Adipose tissue (tissue), 3 donors: Measurements from ENCODE around the gene SURF6. TPM values are rescaled to one million over a fixed set of nuclear protein-coding genes. Genes with fewer than 3 reads are reported as not detected.
"Not testable (repeated sequence)": the region's sequence is repeated elsewhere in the genome, so short reads cannot be mapped to it uniquely, and the experiment has no call there.

ENCODE experiments used
- H3K27ac ChIP-seq: one replicate; pipeline ENCODE4 v1.5.1; 2013; ENCODE audit warnings: low read depth, low read length
- WGBS, 3 donors: extraction: QIAGEN DNeasy Blood & Tissue Kit; methylation state at CpG; one replicate each; pipeline ENCODE4 v1.1.7; 2013; 5-methylcytosine and 5-hydroxymethylcytosine counted together
- polyA plus RNA-seq, 3 donors: library from polyadenylated mRNA; stranded (reverse); fragments of 200-250 nt; gene quantifications; one replicate each; pipeline ENCODE4 v1.2.3, GENCODE V29; 2013
- donor health status: healthy with polysubstance abuse.
- donor health status: Bipolar disorder and iron deficiency.
- donor health status: healthy.

The SURF6 gene
- polyA plus RNA-seq, 3 donors, result 14.1 to 21.7 (median 14.1) TPM

DNA sequence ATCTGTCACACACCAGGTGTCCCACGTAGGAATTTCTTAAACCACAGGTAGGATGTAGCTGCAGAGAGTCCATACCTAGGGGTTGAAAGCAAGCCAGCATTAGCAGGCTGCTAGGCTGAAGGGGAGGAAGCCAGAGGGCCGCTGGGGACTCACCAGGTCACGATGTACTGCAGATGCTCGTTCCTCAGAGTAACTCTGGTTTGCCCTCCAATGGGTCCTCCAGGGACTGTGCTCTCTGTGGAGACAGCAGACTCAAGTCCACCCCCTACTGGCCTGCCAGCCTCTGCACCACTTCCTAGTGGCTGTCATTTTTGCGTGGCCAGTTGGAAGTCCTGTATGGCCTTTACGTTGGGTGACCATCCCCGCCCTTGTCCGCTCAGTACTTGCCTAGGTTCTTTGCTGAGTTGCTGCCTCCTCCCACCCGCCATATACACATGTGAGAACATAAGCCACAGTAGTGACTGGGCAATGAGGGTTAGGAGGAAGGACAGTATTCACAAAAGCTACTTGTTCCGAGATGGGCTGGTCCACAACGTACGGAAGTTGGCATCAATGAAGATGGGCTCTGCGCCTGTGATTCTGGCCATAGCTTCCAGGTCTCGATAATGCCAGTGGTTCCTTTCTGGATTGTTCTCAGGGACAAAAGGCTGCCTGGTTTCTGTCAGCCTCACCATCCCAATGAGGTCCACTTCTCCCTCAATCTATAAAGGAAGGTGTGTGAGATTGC, 16.1 kb upstream of the SURF6 start:
- no peak overlapping the region for H3K27ac ChIP-seq
- 75 to 80% (median 76%) methylated on average over 14 of the region's 14 CpGs for WGBS, 3 donors

DNA sequence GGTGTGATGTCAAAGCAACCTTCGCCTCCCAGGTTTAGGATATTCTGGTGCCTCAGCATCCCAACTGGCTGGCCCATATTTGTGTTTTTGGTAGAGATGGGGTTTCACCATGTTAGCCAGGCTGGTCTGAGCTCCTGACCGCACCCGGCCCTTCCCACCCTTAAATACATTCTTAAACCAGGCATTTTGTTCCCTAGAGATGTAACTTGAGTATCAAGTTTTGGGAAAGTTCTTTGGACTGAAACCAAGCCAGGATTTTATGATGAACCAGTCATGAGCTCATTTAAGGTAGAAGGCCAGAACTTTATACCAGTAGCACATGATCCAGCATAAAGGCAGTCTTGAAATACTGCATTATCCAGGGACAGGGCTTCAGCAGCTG, 15.5 kb upstream of the SURF6 start:
- H3K27ac ChIP-seq, result no peak overlapping the region
- 78 to 90% (median 85%) methylated on average over 3 of the region's 3 CpGs for WGBS, 3 donors

DNA sequence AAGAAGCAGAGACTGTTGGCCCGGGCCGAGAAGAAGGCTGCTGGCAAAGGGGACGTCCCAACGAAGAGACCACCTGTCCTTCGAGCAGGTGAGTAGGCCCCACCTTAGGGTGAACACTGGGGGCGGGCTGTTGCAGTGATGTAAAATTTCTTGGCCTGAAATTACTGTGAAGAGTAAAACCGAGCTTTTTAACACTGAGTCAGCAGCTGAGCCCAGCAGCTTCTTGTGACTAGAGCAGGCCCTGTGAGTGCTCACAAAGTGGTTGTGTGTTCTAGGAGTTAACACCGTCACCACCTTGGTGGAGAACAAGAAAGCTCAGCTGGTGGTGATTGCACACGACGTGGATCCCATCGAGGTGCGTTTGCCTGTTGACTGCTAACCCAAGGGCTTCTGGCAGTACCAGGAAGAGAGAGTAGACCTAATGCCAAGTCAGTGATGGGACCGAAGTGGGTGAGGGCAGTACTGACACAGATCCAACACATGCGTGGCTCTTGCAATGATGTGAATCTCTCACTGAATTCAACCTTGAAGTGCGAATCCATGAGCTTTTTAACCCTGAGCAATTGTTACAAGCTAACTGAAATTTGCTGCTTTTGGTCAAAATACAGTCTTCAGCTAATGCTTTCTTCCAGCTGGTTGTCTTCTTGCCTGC, 14.1 kb upstream of the SURF6 start:
- WGBS, 3 donors, result 79 to 87% (median 84%) methylated on average over 15 of the region's 15 CpGs

DNA sequence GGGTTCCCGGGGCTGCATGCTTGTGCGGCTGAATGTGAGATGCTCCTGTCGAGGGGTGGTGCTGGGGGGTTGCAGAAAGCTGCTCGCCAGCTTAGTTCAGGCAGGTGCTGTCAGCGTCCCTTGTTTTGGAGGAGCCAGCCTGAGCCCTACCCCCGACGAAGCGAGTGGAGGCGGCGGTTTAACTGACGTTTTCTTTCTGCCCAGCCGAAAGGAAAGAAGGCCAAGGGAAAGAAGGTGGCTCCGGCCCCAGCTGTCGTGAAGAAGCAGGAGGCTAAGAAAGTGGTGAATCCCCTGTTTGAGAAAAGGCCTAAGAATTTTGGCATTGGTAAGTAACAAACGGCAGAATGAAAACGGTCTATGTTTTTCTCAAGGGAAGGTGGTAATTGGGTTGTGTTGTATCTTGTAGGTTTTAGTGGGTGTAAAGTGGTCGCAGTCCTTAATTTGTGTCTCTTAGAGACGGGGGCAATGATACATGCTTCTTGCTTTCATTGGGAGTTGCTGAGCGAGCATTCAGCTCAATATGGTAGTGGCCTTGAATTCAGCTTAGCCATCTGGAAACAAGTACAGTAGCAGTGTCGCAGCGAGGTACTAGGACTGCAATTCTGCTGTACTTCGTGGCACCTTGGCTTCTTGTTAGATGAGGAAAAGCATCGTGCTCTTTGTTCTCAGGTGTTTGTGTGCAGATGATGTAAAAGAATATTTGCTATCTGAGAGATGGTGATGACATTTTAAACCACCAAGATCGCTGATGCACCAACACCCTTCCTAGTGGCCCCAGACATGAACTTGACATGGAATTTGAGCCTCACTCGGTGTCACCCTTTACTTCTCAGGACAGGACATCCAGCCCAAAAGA, 13.0 kb upstream of the SURF6 start:
- WGBS, 3 donors, result 10 to 20% (median 20%) methylated on average over 25 of the region's 25 CpGs
- H3K27ac ChIP-seq, result no peak overlapping the region

More for the DNA sequence above, 14.1 kb upstream of the SURF6 start:
- no peak overlapping the region for H3K27ac ChIP-seq

DNA sequence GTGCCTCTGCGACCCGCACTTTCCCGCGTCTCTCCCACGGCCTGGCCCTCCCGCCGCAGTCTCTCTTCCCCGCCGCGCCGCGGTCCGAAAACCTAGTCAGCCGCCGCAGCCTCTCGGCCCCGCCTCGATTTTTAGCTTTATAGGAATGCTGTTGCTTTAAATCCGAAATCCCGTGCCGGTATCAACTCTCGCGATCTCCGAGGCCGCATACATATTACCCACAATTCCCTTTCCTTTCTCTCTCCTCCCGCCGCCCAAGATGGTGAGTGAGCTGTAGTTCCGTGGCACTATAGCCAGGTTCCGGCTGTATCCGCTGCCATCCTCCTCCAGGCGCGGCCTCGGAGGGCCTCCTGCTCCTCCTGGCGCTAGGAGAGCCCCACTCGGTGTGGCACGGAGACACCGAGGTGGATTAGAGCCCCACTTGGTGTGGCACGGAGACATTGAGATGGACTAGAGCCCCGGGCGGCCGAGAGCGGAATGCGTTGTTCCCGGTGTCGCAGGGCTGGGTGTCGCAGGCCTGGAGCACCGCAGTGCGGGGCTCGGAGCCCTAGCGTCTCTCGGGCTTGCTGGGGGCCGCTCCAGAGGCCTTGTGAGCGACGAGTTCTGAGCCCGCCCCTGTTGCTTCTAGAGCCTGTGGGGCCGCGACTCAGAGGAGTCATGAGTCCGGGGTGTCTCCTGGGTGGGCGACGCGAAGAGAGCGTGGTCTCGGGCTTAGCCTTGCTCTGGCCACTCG, 12.2 kb upstream of the SURF6 start, which contains the start of the genes MED22 and RPL7A:
TSS of gene MED22 (minus strand) at position 147 of the 733 bp plus-strand sequence. CDS start 1,469 bp downstream, outside the sequence.
TSS of gene RPL7A (plus strand) at position 234 of the 733 bp plus-strand sequence. CDS start at position 260, 26 bp downstream.
- 0% methylated on average over 60 to 64 of the region's 64 CpGs for WGBS, 3 donors
- no peak within 1 kb of the TSS for H3K27ac ChIP-seq

DNA sequence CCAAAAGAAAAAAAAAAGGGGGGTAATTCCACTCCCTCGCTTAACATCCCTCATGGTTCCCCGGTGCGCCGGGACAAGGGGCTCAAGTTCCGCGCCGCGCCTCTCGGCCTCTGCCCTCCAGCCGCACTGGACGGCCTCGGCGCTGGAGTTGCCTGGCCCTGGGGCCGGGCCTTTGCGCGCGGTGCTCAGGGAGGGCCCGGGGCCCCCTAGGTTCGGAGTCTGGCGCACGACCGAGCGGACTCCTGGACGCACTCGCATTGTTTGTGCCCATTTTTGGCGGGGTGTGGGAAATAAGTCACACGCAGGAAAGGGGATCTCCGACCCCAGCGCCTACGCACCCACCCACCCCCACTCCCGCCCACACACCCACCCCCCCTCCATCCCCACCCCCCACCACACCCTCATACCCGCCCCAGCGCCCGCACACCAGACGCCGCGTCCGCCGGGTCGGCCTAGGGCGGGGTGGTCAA, 11.6 kb upstream of the SURF6 start:
- 0 to 1% (median 0%) methylated on average over 34 to 41 of the region's 41 CpGs for WGBS, 3 donors
- no peak overlapping the region for H3K27ac ChIP-seq

DNA sequence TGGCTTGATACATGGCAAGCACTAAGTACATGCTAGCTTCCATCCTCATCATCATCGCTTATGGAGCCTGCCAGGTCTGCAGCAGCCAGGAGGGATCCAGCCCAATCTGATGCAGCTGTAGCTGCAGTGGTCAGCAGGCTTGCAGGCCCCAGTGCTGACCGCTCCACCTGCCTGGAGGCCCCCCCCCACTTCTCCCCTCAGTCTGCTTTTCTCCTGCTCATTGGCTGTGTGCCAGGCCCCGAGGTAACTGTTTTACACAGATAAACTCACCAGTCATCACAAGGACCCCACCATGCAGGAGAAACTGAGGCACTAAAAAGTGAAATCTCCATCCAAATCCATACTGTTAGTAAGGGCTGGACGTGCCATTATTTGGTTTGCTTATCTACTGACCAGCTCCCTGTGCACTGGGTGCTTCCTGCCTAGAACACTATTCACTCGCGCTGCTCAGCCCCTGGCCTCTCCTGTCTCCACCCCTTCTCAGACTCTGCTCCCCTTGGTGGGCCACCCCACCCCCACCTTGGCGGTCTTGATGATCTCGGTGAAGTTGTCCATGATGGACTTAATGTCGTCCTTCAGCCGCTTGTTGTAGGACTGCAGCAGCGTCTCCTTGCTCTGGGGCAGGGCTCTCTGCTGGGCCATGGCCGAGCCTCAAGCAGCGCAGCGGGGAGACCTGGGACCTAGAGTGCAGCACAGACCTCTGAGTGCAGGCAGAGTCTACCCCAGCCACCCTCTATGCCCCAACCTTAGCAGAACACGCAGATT, 10.2 kb upstream of the SURF6 start:
- H3K27ac ChIP-seq, result no peak overlapping the region
- 69 to 76% (median 70%) methylated on average over 15 of the region's 15 CpGs for WGBS, 3 donors

DNA sequence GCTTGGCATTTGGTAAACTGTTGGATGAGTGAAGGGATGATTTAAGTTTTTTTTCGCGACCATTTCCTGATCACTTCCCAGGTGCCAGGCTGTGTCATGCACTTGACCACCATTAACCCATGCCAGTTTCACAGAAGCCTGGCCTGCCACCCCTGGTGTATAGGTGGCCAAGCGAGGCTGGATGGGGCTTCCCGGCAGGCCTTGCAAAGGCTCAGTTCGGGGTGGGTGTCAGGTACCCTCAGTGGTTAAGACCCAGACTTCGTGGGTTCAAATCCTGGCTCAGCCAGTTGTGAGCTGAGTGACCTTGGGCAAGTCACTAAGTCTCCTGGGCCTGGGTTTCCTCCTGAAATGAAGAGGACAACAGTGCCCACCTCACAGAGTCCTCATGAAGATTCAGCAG, 9.6 kb upstream of the SURF6 start:
- 91 to 95% (median 93%) methylated on average over 6 of the region's 6 CpGs for WGBS, 3 donors
- H3K27ac ChIP-seq, result no peak overlapping the region

DNA sequence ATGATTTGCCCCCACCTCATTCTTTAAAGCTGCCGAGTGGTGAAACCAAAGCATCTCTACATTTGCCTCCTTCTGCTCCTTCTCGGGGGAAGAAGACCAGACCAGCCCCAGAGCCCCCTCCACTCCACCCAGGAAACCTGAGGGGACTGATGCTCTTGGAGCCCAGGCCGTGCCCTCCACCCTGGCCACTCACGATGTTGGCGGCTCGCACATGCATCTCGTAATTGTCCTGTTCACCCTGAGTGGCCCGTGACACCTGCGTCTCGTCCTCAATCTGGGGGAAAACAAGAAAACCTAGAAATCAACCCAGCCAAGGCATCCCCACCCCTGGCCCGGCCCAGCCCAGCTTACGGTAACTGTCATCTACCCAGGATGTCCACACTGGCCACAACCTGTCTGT, 9.0 kb upstream of the SURF6 start:
- 94 to 96% (median 95%) methylated on average over 12 of the region's 12 CpGs for WGBS, 3 donors
- no peak overlapping the region for H3K27ac ChIP-seq

DNA sequence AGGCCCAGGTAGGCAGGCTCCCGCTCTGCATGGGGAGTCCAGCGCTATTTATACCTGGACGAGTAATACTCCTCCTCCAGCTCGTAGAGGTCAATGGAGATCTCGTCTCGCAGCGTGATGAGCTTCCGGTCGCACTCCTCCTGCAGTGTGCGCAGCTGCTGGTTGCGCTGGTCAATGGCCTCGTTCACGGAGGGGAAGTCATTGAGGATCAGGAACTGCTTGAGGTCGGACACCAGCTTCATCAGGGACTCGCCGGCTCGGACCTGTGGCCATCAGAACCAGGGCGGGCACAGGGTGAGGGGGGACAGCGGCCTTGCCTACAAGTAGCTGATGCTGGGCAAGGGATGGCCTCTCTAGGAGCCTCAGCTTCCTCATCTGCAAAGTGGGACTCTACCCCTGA, 8.1 kb upstream of the SURF6 start:
- no peak overlapping the region for H3K27ac ChIP-seq
- 93 to 95% (median 94%) methylated on average over 19 of the region's 19 CpGs for WGBS, 3 donors

DNA sequence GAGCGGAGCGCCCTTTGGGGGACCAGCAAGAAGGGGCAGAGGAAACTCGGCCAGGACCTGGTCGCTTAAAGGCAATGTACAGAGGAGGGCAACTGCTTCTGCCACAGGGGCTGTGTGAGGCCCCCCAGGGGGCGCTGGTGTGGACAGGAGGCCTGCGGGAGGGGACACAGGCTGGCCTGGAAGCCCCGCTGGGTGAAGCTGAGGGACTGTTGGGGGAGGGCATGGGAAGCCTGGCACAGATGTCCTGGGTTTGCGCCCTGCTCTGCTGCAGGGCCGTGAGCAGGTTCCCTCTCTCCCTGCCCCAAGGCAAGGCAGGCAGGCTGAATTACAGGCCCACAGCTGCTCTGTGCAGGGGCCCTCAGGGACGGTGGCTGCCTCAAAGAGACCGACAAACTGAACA, 6.6 kb upstream of the SURF6 start:
- WGBS, 3 donors, result 83 to 91% (median 85%) methylated on average over 11 of the region's 11 CpGs

DNA sequence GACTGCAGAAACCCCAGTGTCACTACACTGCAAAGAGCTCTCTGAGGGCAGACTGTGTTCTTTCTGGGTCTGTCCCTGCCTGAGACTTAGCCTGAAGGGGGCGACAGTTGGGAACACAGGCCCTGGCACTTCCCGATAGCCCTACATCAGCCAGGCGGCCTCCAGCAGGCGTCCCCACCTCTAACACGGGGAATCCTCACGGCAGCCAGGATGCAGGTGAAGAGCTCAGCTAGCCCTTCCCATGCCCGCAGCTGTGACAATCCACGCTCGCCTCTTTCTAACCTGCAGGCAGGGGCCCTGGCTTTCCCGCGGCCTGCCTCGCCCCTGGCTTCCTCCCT, 6.0 kb upstream of the SURF6 start:
- no peak overlapping the region for H3K27ac ChIP-seq
- WGBS, 3 donors, result 72 to 87% (median 75%) methylated on average over 12 of the region's 12 CpGs

More for the DNA sequence above, 6.6 kb upstream of the SURF6 start:
- no peak overlapping the region for H3K27ac ChIP-seq

DNA sequence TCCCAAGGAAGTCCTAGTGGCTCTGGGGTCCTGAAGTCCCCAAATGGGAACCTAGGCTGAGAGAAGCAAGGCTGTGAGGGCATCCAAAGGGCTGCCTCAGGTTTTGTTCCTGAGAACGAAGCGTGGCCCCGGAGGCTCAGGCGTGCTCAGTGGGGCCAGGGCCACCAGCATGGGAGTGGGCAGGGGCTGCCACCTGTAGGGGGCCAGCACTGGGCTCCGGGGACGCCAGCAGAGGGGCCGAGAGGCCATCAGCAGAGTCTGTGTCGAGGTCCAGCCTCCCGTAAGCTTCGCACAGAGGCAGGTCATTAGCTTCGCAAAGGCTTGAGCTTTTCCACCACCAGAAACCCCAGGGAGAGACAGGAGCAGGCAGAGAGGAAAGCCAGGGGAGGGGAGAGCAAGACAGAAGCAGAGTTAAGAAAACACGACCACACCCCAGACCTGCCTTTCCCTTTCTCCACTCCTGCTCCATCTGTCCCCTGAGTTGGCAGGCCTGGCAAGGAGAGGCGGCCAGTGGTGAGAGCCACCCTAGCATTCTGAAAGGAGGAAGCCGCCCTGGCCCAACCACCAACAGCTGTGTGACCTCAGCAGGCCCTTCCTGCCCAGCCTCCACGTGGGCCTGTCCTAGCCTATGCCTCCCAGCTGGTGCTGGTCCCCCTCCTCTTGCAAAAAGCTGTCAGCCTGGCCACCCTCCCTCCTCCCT, 5.5 kb upstream of the SURF6 start:
- 73 to 88% (median 82%) methylated on average over 15 of the region's 15 CpGs for WGBS, 3 donors
- H3K27ac ChIP-seq, result no peak overlapping the region

DNA sequence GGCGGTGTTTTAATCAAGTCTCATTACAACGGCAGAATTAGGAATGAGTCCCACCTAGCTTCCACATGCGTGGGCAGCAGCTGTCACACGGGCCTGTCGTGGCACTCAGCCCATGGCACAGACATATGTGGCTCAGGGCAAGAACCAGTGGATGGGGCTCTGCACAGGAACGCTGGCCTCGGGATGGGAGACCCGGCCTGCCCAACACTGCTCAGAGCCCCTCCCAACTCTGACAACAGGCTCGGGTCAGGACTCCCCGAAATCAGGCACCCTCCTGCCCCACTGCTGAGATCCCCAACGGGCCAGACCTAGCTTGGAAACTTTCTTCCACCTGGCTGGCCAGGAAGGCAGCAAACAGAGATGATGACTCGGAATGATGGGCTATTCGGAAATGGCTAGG, 4.9 kb upstream of the SURF6 start:
- H3K27ac ChIP-seq, result no peak overlapping the region
- WGBS, 3 donors, result 75 to 95% (median 75%) methylated on average over 13 of the region's 13 CpGs

DNA sequence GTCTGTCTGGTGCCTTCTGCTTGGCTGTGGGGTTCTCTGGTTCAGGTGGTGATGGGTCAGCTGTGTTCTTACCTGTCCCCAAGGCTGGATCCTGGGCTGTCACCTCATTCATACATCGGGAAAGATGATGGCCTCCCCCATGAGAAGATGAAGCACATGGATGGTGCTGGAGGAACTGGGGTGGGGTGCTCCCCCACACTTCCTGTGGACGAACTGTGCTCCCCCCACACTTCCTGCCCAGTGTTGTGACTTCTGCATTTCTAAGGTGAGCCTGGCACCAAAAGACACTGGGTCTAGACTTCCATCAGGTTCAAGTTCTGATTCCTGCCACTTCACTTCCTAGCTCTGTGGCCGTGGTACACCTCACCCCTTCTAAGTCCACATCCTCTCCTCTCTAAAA, 4.3 kb upstream of the SURF6 start:
- 34 to 83% (median 48%) methylated on average over 3 of the region's 3 CpGs for WGBS, 3 donors
- no peak overlapping the region for H3K27ac ChIP-seq

DNA sequence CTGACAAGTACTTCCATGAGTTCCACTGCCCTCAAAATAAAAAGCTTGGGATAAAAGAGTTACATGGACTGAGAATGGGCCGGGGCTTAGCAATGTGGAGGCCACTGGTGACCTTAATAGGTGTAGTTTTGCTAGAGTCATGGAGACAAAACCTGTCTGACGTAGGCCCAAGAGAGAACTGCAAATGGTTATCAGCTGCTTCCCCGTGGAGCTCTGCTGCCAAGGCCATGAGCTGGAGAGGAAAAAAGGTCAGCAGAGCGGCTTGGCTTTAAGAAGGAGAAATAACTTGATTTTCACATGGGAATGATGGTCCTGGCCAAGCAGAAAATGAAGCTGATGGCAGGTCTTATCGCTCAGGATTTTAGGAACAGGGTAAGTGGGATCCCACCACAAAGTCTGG, 3.7 kb upstream of the SURF6 start:
- WGBS, 3 donors, result 62 to 74% (median 72%) methylated on average over 5 of the region's 5 CpGs
- no peak overlapping the region for H3K27ac ChIP-seq

DNA sequence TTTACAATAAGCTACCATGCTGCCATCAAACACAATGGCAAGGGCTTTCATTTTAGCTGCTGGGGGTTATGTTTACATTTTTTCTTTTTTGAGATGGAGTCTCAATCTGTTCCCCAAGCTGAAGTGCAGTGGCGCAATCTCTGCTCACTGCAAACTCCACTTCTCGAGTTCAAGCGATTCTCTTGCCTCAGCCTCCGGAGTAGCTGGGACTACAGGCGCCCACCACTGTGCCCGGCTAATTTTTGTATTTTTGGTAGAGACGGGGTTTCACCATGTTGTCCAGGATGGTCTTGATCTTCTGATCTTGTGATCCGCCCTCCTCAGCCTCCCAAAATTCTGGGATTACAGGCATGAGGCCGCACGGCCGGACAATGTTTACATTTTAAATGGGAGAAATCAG, 1.1 kb downstream of the SURF6 start:
- WGBS, 3 donors, result 73 to 77% (median 74%) methylated on average over 11 of the region's 11 CpGs
- H3K27ac ChIP-seq, result not testable (repeated sequence)
